ENCODE measurements around the gene PKP2. TPM values are rescaled to one million over a fixed set of nuclear protein-coding genes. Genes with fewer than 3 reads are reported as not detected.

Gene PKP2
- total and polyA plus RNA-seq, 9 of the 15 experiments (the other 6 are each of a cell fraction or from before 2014, with no cell fraction given): 1.6 to 4.2 (median 2.8) TPM

GRCh38 chr12:32920506-32921085, 24.0 kb upstream of the PKP2 start:
- Histone ChIP-seq H2AFZ (ENCODE audit: low read depth, low read length) (peak overlapping the region; percentile 26; the same call in 1 of the 2 replicates), H3K9me3 (replicated peaks; ENCODE audit: control insufficient read depth, insufficient read depth, low read depth, low read length) (no peaks in the 10 kb centered on the region; the same call in 1 of the 2 replicates), H3K27ac (ENCODE audit: extremely low read depth, low read depth, low read length) (no peak overlapping the region), H3K27me3 (ENCODE audit: control insufficient read depth in 2 of 2, insufficient read depth in 2 of 2, low read length in 2 of 2) (no peaks in the 10 kb centered on the region), H3K36me3 (ENCODE audit: control insufficient read depth, insufficient read depth, low read length) (no peaks in the 10 kb centered on the region), H3K4me3 (no peak overlapping the region), H4K20me1 (replicated peaks; ENCODE audit: control insufficient read depth, insufficient read depth, low read length) (no peaks in the 10 kb centered on the region), H3K79me2 (ENCODE audit: control insufficient read depth, insufficient read depth, low read length) (no peaks in the 10 kb centered on the region), H3K9me1 (ENCODE audit: control insufficient read depth, insufficient read depth, low read length) (no peaks in the 10 kb centered on the region), H3K4me2 (ENCODE audit: insufficient read depth, low read length) (no peak overlapping the region), H3K9ac (ENCODE audit: insufficient read depth in 1 of 2, low read depth in 2 of 2, low read length in 2 of 2) (no peak overlapping the region), H3K4me1 (replicated peaks in 1 of 2; ENCODE audit: control insufficient read depth in 2 of 2, insufficient read depth in 2 of 2, low read length in 2 of 2) (no peaks in the 10 kb centered on the region)
- ATAC-seq: no peak
- POLR2A ChIA-PET: interaction anchor here (1.0 kb wide), 1 partner anchor 215 kb away, joined by 3 read pairs; no protein-coding TSS in a partner anchor
- 18% methylated on average over 8 of the region's 8 CpGs for WGBS (ENCODE audit: insufficient coverage, low coverage, missing lambda C conversion rate)
- FAIRE-seq: no peak
- intact Hi-C loops (cut with micrococcal nuclease) (no loop called here), in situ Hi-C loops (cut with MboI) (no loop called here)
- CTCF ChIA-PET (ENCODE audit: low intra/inter-chr PET ratio): no interaction called here
- TF ChIP-seq AFF1 (IDR thresholded peaks at IDR 0.05; ENCODE audit: low read depth in 1 of 2, partially characterized antibody in 2 of 2): no peak
- TF ChIP-seq, protein P1, sequence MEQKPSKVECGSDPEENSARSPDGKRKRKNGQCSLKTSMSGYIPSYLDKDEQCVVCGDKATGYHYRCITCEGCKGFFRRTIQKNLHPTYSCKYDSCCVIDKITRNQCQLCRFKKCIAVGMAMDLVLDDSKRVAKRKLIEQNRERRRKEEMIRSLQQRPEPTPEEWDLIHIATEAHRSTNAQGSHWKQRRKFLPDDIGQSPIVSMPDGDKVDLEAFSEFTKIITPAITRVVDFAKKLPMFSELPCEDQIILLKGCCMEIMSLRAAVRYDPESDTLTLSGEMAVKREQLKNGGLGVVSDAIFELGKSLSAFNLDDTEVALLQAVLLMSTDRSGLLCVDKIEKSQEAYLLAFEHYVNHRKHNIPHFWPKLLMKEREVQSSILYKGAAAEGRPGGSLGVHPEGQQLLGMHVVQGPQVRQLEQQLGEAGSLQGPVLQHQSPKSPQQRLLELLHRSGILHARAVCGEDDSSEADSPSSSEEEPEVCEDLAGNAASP (IDR thresholded peaks at IDR 0.05): no peak
- no peak for TF ChIP-seq ADNP (tag; IDR thresholded peaks at IDR 0.05)
- no peak for TF ChIP-seq GTF2F1 (IDR thresholded peaks at IDR 0.05; ENCODE audit: low read depth, low read length)
- no peak for TF ChIP-seq CHD2 (IDR thresholded peaks at IDR 0.05; ENCODE audit: low read depth, low read length)
- TF ChIP-seq ZNF316 (IDR thresholded peaks at IDR 0.05): no peak
- TF ChIP-seq SNIP1 (IDR thresholded peaks at IDR 0.05; ENCODE audit: low read depth): no peak
- no peak for TF ChIP-seq RBM25 (IDR thresholded peaks at IDR 0.05; ENCODE audit: low read depth, low read length, severe bottlenecking)
- no peak for TF ChIP-seq ZNF551 (CRISPR knock-in tag; IDR thresholded peaks at IDR 0.05)
- TF ChIP-seq CSDE1 (IDR thresholded peaks at IDR 0.05): no peak
- TF ChIP-seq ZNF518B (CRISPR knock-in tag; IDR thresholded peaks at IDR 0.05): no peak
- no peak for TF ChIP-seq ASH1L (IDR thresholded peaks at IDR 0.05; ENCODE audit: borderline replicate concordance, low read depth, partially characterized antibody)
- BruUV-seq (replicated peaks): no TSS peak
- DNase-seq (ENCODE audit: extremely low read depth in 1 of 4, low spot score in 3 of 4): no peak
